Kidney glomerular epithelial cell (primary cell): ENCODE measurements around the gene GBA2.

ENCODE experiments used
- DNase-seq: peaks from one replicate; lab custom pipeline; 2025; lab: John Stamatoyannopoulos, UW

The GBA2 gene

DNA sequence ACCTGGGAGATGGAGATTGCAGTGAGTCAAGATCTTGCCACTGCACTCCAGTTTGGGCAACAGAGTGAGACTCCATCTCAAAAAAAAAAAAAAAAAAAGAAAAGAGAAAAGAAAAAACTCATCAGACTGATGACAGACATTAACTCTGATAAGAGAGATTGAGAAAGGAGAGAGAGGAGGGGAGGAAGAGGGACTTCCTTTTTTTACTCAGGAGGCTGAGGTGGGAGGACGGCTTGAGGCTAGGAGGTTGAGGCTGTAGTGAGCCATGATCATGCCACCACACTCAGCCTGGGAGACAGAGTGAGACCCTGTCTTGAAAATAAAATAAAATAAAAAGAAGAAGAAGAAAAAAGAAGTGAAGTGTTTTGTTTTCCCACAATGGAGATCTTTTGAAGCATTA, 14.8 kb upstream of the GBA2 start:
- DNase-seq: no peak

DNA sequence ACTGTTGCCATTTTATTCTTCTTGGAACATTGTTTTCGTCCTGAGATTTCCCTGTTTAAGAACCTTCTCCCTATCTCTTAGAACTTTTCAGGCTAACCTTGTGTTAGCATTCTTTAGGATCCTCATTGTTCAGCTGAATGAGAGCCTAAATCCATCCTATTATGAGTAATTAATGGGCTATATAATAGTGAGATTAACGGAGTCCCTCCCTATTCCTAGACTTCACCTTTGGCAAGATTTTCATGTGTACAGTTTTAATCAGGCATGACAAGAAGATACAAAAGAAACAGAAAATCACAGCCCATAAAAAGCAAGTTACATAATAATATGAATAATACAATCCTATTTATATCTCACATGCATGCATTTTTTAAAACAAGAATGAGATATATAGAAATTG, 14.2 kb upstream of the GBA2 start:
- no peak for DNase-seq

DNA sequence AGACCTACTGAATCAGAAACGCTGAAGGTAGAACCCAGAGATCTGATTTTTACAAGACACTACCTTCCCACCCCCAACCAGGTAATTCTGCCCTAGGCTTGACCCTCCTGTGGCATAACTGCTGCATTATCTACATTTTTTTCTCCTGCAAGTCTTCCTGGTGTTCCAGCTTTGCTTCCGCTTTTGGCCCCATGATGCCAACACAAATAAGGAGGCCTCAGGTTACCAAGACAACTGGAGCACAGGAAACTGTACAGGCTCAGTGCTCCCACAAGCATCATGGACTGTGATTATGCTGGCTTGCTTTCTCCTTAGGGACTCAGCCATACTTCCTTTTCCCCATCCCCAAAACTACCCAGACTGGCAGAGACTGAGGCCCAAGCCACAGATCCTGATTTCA, 11.6 kb upstream of the GBA2 start:
- DNase-seq: peak; percentile 71

DNA sequence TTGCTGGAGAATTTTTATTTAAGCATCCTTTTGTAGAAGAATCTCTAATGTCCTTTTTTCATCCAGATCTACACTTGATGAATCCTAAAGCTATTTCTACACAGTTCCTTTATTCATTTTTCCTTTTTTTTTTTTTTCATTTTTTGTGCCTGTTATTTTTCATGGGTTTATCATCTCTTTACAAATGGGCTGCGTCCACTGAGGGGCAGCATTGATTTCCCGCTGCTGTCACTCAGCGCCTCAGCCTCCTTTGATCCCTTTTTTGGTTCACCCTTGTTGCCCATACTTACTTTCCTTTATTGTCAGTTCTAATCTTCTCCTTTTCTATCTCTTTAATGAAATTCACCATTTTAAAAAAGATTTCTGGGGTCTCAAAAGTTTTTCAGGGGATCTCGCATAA, 10.8 kb upstream of the GBA2 start:
- DNase-seq: no peak

DNA sequence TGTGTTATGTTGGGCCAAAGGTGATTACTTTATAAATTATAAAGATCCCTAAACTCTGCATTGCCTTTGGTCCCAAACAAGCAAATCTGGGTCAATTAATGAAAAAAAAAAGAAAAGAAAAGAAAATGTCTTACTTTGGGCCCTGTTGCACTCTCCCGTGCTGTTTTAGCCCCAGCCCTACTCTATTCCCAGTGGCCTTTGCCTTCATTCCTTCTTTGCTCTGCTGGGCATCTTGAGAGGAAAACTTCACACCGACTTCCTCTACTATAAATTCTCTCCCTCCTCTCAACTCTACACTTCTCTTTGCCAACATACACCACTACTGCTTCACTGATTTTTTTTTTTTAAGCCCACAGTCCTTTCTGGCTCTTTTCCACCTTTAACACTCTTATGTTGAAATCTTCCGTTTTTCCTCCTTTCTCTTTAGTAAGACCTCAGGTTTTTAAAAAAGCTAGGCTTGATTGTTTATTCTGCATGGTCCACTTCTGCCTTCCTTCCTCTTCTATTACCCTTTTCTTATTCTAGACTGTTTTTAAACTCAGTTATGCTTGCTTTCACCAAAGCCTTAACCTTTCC, 9.5 kb upstream of the GBA2 start:
- no peak for DNase-seq

DNA sequence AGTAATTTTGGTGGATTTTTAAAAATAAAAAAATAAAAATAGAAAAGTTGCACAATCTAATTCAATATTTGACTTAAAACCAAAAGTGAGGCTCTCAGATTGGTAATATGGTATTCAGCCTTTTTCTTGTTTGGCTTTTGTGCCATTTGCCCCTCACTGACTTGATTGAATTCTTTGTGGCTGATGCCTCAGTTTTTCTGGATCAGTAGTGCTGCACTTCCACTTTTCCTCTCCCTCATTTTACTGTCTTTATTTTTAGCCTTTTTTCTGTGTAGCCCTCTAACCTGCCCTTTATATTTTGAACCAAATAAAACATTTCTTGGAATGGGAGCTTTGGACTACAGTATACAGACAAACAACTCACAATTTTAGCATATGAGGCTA, 8.9 kb upstream of the GBA2 start:
- no peak for DNase-seq

DNA sequence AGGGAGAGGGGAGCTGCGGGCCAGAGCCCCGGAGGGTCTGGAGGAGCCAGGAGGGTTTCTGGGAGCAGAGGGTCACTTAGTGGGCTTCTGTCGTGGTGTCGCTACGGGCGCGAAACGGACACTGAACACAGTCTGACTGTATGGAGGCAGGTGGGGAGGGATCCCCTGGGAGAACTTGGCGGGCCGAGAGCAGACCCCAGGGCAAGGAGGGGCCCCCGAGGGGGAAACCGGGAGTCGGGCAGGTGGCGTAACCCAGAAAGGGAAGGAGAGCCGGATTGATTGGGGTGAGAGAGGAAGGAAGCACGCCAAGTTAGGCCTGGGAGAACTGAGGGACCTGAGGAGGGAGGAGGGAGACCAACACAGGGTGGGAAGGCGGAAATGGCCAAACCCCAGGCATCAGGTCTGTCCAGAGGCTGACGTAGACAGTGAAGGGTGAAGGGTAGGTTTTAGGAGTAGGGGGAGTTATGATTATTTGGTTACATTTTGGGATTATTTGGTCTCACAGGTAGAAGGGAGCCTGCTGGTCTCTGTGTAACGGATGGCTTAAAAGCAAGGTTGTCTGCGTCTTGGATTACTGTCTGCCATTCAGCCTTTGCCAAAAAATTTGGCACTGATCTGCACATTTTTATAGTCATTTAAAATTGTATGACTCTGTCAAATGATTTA, 8.3 kb upstream of the GBA2 start:
- DNase-seq: peak; percentile 20

DNA sequence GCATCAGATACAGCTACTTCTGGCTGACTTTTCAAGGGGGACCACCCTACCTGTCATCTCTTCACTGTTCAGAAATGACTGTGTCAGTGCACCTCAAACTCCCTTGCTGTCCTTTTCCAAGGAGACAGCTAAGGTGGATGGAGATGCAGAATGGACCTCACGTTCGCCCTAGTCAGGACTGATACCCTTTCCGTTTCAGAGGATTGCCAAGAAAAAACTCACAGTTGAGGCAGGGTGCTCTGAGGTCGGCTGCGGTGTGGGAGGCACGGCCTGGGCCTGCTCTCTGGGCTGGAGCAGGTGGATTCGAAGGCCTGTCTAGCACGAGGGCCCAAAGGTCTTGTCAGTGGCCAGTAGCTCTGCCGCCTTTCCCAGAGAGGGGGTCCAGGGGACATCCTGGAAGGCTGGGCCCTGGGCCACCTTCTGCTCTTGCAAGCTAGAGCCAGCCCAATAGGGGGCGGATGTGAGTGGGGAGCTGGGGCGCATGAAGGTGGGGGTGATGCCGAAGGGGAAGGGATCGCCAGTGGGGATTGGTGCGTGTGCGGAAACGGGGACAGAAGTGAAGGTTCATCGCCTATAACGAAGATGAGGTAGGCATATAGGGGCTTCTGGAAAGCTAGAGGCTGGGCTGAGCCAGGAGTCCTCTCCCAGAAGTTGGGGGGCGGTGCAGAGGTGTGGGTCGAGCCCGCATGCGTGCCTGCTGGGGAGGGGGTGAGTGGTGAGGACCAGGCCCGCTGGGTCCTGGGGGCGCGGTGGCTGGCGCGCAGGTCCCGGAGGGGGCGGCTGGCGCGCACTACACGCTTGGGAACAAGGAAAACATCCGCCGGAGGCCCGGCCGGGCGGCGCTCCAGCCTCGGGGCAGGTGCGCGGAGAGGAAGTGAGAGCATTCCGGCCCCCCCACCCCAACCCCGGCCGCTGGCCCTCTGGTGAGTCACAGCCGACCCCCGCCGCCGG, 7.5 kb upstream of the GBA2 start:
- DNase-seq: peak; percentile 24

DNA sequence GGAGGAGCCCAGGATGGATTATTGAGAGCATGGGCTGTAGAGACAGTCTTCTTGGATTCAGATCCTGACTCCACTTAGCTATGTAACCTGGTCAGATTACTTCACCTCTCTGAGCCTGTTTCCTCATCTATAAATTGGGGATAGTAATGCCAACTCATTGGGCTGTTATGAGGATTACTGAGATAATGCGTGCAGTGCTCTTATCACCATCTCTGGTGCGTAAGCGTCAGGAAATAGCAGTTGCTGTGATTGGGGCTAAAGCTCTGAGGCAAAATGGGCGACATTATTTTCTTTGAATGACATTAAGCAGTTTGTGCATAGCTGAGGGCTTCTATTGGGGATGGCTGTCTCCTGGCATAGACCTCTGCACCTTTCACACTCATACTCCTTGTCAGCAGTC, 6.0 kb upstream of the GBA2 start:
- no peak for DNase-seq

DNA sequence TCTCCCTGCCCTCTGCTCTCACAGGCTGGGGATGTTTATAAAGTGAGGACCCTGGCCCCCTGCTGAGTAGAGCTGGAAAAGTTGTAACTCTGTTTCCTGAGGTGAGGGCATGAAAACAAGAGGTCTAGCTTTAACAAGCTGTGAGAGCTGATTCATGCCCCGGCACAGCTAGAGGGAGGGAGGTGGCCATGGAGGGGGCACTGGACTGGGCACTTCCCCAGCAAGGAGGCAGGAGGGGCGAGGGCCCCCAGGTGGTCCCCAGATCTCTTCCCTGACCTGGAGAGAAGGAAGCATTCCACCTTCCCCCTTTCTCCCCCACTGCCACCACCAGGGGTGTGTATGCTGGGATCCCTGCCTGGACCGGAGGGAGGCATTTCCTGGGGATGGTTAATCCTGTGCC, 5.2 kb upstream of the GBA2 start, which contains the start of gene MSMP:
Gene MSMP, minus strand, starts transcription at position 13 of the 400 bp plus-strand sequence. CDS start 147 bp downstream, outside the sequence.
- no peak for DNase-seq

DNA sequence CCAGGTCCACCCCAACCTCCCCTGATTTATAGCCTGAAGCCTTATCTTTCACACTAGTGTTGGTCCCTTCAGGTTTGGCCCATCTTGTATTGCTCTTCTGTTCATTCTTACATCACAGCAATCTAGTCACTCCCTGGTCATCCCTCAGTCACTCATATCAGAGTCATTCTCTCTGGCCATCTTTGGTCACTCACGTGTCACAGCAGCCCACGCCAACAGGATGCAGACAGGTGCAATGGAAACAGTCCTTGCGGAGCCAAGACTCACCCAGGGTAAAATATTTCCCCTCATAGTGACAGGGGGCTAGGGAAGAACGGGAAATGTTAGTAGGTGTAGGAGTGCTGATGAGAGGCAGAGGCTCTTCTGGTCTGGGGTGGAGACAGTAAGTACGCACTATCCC, 4.4 kb upstream of the GBA2 start:
- DNase-seq: no peak

DNA sequence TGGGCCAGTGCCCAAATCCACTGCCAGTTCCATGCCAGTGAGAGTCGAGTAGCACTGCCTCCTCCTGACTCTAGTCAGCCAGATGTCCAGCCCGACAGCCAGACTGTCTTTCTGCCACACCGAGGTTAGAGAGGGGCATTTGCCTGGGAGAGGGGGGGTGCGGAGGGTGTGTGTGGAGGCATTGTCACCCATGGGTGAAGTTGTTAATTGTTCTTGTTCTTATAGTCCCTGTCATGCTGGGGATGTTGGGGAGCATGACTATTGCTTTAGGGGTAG, 1.2 kb upstream of the GBA2 start:
- no peak for DNase-seq

DNA sequence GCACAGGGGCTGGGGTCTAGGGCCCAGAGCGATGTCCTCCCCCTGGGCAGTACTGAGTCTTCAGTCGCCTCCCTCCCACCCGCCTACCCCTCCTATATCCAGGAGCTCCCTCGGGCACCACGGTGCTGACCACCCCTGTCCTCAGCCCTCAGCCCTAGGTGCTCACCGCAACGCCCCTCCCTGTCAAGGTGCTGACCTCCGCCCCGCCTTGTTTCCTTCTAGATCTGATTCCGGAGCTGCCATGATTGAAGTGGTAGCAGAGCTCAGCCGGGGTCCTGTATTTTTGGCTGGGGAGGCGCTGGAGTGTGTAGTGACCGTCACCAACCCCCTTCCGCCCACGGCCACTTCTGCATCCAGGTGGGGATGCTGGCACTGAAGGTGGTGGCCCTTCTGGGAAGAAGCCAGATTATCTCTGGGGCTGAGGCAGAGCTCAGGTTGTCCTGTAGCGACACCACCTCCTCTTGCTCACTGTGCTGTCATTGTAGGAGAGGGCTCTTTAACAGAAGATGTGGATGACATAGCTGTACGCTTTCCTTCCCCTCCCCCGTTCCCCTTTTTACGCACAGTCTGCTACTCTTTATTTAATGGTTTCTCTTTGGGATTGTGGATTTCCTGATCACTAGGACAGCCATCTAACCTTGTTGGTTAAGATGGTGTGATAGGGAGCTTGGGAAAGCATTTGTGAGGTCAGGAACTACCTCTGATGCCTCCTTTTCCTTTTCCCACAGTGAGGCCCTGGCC, 657 bp upstream of the GBA2 start:
- DNase-seq: peak; percentile 22

DNA sequence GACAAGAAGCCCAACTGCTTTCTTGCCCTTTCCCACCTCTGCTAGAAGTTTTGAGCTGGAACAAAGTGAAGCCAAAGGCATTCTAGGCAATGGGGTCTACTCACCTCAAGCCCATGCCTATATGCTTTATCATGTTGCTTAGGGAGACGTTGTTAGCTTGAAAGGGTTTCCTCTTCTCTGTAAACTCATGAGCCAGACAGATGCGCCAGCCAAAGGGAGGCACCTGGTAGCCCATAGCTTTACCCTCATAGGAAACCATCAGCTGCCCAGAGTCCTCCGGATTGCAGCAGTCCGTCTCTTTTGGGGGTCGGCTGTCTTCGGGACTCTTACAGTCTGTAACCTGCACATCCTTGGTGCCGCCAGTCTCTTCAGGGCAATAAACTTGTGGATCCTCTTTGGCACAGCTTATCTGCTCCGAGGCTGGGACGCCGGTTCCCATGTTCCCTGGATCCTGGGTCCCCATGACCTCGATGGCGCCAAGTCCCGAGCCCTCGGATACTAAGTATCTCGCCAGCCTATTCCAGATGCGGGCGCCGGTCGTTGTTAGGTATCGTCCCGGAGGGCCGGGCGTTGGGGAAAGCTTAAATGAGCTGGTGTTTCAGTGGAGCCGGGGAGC, 678 bp downstream of the GBA2 start:
- DNase-seq: no peak

DNA sequence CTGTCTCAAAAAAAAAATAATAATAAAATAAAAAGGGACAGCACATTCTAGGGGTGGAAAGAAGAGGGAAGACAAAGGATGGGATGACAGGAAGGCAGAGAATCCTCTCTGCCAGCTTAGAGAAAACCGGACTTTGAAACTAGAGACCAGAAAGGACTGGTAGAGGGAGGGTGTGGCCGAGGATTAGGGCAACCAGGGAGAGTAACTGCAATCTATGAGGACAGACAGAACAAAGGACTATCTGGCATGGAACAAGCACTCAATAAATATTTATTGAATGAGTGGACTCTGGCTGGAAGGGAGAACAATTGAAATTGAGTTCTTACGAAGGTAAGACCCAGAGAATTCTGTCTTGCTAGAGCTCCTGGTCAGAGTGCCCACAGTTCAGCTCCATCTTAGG, 2.4 kb downstream of the GBA2 start:
- no peak for DNase-seq

DNA sequence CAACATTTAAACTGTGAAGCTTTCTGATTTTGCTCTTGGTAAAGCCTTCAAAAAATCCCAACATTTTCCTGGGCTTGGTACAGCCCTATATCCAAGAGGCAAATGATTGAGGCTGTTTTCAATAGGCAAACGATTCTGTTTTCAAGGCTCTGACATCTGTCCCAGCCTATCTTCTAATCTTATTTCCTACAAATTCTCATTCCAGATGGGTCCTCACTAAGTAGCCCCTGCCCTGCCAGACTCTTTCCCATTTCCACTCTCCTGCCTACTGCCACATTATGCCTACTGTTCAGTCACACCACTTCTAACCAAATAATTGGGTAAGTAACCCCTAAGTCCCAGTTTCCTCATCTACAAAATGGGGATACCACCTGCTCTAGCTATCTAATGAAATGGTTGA, 3.5 kb downstream of the GBA2 start:
- DNase-seq: no peak

DNA sequence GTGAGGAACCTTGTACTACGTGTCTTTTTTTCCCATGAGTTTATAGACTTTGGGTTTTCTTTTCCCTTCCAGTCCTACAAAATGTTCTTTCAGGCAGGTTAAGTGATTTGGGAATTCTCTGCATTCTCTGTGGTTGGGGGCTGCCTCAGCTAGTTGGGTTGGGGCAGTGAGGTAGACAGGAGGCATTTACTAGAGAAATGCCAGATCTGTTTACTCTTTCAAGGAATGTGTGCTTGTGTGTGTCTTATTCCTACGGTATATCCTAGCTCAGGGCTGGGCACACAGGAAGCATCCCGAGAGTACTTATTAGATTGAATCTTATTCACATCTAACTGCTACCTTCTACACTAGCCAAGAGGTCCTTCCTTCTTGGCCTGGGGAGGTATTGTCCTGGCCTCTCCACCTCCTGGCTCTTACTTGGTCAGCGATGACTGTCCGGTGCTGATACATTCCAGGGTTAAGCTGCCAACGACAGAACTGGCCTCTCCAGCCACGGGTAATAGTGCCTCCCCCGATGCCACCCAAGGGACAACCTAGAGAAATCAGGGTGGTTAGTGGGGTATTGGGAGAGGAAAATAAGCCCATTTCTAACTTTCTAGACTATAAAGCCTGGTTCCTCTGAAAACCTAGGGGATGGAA, 5.0 kb downstream of the GBA2 start:
- DNase-seq: no peak

DNA sequence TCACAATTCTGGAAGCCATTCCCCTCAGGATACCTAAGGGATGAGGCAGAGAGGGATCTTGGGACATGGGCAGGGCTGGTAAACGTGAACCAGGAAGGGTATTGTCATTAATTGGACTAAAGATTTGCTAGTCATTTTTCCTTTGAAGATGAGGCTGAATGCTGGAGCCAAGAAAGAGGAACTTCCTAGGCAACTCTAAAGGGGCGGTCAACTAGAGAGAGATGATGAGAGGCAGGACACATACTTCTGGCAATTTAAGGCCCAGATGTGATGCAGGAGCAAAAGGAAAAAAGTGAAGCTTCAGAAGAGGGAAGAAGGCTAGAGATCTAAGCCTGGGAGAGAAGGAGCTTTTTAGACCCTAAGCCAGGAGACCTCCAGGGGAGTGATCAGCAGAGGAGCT, 5.6 kb downstream of the GBA2 start:
- no peak for DNase-seq

DNA sequence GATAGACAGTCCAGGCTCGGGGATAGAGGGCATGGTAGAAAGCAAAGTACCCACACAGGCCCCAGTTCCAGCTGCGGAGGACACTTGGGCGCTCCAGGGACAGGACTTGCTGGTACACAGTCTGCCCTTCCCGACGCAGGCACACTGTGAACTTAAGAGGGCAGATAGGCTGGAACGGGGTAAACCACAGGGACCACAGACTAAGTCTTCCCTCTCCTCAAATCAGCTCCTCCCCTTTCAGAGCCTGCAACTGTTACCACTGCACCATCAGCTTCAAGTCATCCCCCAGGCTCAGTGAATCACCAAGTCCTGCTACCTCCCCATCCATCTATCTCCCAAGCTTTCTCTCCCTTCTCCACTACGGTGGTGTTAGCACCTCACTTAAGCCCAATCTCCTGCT, 7.3 kb downstream of the GBA2 start:
- DNase-seq: no peak

DNA sequence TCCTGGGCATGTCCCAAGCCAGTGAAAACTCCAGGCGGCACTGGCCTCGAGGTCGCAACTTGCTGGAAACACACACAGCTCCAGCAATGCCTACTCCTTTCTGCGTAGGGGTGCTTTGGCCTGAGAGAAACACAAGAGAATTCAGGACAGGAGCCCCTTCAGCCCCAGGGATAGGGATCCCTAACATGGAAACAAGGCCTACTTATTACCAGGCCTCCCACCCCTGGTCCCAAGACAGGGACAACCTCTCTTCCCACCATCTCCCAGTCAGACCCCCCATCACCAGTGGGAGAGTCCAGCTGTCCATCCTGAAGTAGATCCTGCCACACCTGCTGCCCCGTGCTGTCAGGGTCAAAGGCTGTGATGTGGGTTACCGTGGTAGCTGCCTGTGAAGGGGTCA, 8.8 kb downstream of the GBA2 start:
- no peak for DNase-seq

DNA sequence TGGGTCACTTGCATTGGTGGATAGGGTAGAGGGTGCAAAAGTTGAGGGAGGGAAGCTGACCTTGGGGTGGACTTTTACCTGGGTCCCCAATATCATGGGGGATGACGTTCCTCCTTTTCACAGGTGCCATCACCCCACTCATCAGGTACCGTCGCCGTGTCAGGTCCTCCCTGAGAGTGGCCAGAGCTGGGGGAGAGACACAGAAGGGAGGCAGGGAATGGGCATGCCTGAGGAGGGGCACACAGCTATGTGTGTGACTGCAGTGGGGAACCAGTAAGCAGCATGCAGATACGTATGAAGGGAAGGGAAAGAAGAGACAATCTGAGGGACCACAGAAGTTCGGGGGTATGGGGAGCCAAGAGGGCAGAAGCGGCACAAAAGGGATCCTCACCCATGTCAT, 10.1 kb downstream of the GBA2 start:
- no peak for DNase-seq

DNA sequence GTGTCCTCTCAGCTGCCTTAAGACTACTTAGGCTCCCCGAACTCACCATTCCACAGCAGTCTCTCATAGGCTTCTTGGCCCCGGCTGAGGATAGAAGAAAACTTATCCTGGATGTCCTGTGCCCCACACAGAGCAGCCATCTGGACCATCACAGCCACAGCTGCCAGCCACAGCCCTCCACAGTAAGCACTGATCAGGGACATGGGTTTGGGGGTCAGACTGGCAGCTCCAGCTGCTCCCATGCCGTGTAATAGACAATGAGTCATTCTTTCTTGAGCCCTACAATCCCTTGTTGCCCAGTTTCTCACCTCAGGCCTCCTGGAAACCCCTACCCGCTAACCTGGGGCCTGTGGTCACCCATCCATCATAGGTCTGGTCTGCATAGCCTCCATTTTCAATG, 10.8 kb downstream of the GBA2 start:
- no peak for DNase-seq
